T-helper 1 cell (primary cell): ENCODE data around the gene OR8G5.
"Not testable (repeated sequence)": the region's sequence is repeated elsewhere in the genome, so short reads cannot be mapped to it uniquely, and the experiment has no call there.

ENCODE experiments used
- DNase-seq, 5 donors: peaks; one replicate each; pipeline ENCODE4 v3.0.0-alpha.2; 2012 to 2020
- total RNA-seq, 4 donors: gene quantifications; one replicate each; lab custom pipeline; 2026; lab: John Stamatoyannopoulos, UW

Gene OR8G5
- 0 reads per million in 4 donors for total RNA-seq

GRCh38 chr11:124256076-124256475, at the start of gene OR8G5:
TSS of gene OR8G5 (plus strand) at chr11:124256376. CDS start at chr11:124264932, 8,556 bp downstream.
- DNase-seq = no peak

DNA sequence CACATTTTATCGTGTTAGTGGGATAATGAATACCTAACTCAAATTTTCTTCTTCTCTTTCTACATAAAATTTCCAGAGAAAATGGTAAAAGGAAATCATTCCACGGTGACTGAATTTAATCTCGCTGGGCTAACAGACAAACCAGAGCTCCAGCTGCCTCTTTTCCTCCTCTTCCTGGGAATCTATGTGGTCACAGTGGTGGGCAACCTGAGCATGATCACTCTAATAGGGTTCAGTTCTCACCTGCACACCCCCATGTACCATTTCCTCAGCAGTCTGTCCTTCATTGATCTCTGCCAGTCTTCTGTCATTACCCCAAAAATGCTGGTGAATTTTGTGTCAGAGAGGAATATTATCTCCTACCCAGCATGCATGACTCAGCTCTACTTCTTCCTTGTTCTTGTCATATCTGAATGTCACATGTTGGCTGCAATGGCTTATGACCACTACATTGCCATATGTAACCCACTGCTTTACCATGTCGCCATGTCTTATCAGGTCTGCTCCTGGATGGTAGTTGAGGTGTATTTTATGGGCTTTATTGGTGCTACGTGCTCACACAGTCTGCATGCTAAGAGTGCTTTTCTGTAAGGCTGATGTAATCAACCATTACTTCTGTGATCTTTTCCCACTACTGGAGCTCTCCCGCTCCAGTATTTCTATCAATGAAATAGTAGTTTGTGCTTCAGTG, 48.9 kb upstream of the OR8G5 start:
- DNase-seq = no peak

- no peak for DNase-seq
Observed at GRCh38 chr11:124209824-124210357, 46.3 kb upstream of the OR8G5 start.

GRCh38 chr11:124210421-124210820, 45.8 kb upstream of the OR8G5 start:
- no peak for DNase-seq

DNA sequence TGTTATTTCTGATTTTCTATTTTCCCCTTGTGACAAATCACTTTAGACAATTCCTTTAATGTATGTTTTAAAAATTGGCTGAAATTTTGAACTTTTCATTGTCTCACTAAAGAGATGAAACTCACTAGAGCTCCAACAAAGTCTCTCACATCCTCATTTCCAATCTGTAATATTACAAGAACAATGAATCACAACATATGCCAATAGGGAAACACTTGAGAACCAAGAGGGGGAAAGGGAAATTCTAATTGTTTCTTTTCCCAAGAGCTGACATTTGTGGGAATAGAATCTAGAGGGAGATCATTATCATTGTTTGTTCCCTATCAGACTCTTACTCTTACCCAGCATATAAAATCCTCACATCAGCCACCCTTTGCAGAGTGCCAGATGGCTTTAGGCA, 44.9 kb upstream of the OR8G5 start:
- DNase-seq = no peak

DNA sequence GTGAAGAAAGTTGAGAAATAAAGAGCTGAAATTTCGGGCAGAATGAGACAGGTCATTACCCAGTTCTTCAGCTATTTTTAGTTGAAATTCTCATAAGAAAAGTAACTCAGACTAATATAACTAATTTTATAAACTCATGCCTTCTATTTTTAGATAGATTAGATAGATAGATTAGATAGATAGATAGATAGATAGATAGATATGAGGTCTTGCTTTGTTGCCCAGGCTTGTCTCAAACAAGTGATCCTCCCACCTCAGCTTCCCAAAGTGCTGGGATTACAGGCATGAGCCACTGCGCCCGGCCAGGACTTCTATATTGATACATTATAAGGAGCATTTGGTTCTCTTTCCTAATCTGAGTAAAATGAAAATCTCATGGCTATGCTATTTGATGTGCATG, 42.1 kb upstream of the OR8G5 start:
- no peak for DNase-seq

GRCh38 chr11:124219126-124219525, 37.0 kb upstream of the OR8G5 start:
- DNase-seq = no peak

DNA sequence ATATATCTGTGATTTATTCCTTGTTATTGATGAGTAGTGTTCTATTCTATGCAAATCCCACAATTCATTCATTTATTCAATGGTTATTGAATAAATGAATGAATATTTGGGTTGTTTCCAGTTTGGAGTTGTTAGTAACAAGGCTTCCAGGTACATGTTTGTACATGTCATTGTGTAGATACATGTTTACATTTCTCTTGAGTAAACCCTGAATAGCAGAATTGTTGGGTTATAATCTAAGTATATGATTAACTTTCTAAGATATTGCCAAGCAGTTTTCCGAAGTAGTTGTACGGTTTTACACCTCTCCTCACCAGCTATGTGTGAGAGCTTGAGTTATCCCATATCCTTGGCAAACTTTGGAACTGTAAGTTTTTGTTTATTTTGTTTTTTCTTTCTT, 33.8 kb upstream of the OR8G5 start:
- DNase-seq = no peak

DNA sequence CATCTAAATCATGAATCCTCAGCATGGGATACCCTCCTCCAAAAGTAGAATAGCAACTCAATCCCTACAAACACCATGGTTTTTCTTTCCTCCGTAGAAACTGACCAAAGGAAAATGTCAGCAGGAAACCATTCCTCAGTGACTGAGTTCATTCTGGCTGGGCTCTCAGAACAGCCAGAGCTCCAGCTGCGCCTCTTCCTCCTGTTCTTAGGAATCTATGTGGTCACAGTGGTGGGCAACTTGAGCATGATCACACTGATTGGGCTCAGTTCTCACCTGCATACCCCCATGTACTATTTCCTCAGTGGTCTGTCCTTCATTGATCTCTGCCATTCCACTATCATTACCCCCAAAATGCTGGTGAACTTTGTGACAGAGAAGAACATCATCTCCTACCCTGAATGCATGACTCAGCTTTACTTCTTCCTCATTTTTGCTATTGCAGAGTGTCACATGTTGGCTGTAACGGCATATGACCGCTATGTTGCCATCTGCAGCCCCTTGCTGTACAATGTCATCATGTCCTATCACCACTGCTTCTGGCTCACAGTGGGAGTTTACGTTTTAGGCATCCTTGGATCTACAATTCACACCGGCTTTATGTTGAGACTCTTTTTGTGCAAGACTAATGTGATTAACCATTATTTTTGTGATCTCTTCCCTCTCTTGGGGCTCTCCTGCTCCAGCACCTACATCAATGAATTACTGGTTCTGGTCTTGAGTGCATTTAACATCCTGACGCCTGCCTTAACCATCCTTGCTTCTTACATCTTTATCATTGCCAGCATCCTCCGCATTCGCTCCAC, 31.4 kb upstream of the OR8G5 start:
- DNase-seq = not testable (repeated sequence)

DNA sequence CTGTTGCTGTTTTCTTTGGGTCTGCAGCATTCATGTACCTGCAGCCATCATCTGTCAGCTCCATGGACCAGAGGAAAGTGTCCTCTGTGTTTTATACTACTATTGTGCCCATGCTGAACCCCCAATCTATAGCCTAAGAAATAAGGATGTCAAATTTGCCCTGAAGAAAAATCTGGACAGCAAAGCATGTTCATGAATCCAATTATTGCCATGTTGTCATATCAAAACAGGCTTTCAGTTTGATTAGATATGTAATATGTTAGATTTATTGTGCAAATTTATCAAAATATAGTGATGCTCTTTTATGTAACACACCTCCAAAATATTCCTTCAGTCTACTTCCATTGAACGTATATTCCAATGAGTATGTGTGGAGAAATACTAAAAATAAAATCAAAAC, 30.7 kb upstream of the OR8G5 start:
- DNase-seq = no peak

- no peak for DNase-seq
Observed at GRCh38 chr11:124233376-124233775, 22.8 kb upstream of the OR8G5 start.

DNA sequence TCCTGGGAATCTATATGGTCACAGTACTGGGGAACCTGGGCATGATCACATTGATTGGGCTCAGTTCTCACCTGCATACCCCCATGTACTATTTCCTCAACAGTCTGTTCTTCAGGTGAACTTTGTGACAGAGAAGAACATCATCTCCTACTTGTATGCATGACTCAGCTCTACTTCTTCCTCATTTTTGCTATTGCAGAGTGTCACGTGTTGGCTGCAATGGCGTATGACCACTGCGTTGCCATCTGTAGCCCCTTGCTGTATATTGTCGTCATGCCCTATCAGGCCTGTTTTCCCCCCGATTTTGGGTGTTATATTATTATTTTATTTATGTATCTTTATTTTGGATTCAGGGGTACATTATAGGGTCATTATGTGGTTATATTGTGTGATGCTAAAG, 17.7 kb upstream of the OR8G5 start:
- DNase-seq = no peak

DNA sequence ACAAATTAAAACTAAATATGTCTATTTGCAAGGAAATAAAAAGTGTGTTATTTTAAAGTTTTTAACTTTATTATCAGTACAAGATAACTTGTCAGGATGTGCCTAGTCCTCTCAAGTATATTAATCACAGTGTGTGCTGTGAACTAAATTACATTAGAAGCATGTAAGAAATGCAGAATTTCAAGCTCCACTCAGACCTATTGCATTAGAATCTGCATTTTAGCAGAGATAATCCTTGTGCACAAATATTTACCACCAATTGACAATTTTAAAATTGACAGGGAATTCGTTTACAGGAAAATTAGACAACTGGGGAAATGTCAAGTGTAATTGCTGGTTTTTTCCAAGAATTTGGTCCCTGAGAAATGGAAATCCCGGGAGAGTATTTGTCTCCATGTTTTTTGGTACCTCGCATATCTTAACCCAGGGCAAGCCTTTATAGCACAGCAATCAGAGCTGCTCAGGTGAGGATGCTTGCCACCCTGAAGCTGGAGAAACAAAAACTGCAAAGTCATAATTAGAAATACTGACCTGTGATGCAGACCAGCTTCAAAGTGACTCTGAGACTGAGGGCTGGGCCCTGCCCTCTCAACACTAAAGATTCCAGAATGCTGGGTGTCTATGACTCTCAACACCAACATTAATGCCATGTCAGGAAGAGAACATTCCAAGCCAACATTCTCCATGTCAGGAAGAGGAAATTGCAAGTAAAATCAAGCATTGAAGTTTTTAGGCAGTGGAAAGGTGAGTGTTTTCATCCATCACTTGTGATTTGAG, 15.4 kb upstream of the OR8G5 start, which contains the start of gene OR8G1:
Gene OR8G1, plus strand, starts transcription at position 475 of the 777 bp plus-strand sequence. CDS start 8,581 bp downstream, outside the sequence.
- no peak for DNase-seq

GRCh38 chr11:124249869-124250268, 6.3 kb upstream of the OR8G5 start:
- not testable (repeated sequence) for DNase-seq

- DNase-seq = not testable (repeated sequence)
Observed at GRCh38 chr11:124265041-124265440, 8.9 kb downstream of the OR8G5 start.

- not testable (repeated sequence) for DNase-seq
Observed at GRCh38 chr11:124270886-124271285, 14.7 kb downstream of the OR8G5 start.

DNA sequence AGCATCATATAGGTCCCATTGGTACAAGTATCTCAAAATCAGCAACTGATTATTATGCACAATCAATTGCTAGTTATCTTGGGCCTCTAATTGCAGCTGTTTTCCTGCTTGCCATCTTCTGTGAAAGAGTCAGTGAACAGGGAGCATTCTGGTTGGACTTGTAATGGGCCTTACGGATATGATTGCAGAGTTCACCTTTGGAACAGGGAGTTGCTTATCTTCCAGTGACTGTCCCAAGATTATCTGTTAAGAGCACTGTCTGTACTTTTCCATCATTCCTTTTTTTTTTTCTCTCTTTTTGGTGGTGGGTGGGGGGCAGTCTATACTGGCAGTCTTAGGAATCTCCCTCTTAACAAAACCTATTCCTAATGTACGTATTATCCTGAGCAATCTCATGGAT, 17.8 kb downstream of the OR8G5 start:
- DNase-seq = no peak

GRCh38 chr11:124276081-124276480, 19.9 kb downstream of the OR8G5 start:
- no peak for DNase-seq

DNA sequence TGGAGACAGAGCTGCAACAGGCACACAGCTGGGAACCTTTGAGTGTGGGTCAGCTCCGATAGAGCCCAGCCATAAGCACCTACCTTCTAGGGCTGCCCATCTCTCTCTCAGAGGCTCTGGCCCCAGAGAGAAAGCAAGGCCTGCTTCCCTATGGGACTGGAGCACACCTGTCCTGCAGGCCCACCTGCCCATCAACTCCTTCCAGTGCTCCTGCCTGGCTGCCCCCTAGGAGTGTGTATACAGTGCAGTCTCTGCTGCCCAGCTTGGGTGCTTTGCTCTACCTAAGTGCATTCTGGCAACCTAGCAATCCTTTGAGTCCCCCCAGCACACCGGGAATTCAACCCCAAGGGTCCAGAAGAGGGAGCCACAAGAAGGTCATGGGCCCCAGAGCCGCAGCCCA, 21.0 kb downstream of the OR8G5 start:
- no peak for DNase-seq

DNA sequence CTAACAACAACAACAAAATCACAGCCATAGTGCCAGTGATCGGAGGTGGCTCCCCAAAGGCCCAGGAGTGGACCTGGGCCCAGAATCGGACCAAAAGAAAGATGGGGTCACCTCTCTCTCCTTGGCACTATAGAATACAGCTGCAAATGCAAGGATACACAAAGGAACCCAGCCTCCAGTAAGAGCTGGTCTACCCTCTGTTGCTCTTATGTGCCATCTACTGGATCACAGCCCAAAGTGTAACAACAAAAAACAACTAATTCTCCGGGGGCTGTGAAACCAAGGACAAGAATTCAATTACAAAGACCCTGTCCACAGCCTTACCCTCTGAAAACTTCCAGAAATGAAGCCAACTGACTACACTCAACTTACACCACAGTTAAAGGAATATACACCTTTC, 21.6 kb downstream of the OR8G5 start:
- no peak for DNase-seq

DNA sequence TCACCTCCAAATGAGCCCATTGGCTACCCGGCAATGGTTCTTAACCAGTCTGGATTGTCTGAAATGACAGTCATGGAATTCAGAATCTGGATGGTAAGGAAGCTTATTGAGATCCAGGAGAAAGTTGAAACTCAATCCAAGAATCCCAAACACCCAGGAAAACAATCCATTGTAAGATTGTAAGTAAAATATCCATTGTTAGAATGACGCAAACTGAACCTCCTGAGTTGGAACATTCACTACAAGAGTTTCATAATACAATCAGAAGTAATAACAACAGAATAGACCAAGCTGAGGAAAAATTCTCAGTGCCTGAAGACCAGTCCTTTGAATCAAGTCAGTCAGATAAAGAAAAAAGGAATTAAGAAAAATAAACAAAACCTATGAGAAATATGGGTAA, 22.1 kb downstream of the OR8G5 start:
- DNase-seq = no peak

GRCh38 chr11:124285610-124286344, 29.6 kb downstream of the OR8G5 start:
- no peak for DNase-seq
